Natural killer cell (primary cell): ENCODE results near the gene CFAP20. TPM values are rescaled to one million over a fixed set of nuclear protein-coding genes. Genes with fewer than 3 reads are reported as not detected.
A peak's percentile ranks its signal among the peaks of the same experiment; 100 is the strongest.

Experiments used
- ATAC-seq, 3 donors: fragments of 150-1000 bp in 2 of 3; fragments of 200-7000 bp in 1 of 3; cut with Tn5 transposase; 1 replicate in 1 of 3; 2 replicates in 2 of 3; pipeline ENCODE4 v1.10.0; 2021; ENCODE audit warnings: mild to moderate bottlenecking in 2 of 3, moderate library complexity in 2 of 3
- DNase-seq, 2 donors: peaks; one replicate each; pipeline versions ENCODE4 v3.0.0 to v3.0.0-alpha.2; 2013 to 2021; ENCODE audit warnings: mixed read lengths in 1 of 2
- H3K27ac ChIP-seq: one replicate; pipeline ENCODE4 v1.5.1; 2013; ENCODE audit warnings: mild to moderate bottlenecking, low read length
- H3K27me3 ChIP-seq: one replicate; pipeline ENCODE4 v1.6.1; 2013; ENCODE audit warnings: low read length; ENCODE audit not compliant: control insufficient read depth, insufficient read depth
- H3K36me3 ChIP-seq: one replicate; pipeline ENCODE4 v1.6.1; 2013; ENCODE audit warnings: low read length; ENCODE audit not compliant: control insufficient read depth, insufficient read depth
- H3K4me1 ChIP-seq: one replicate; pipeline ENCODE4 v1.6.1; 2013; ENCODE audit warnings: low read length; ENCODE audit not compliant: control insufficient read depth, insufficient read depth
- H3K4me3 ChIP-seq: one replicate; pipeline ENCODE4 v1.5.1; 2013; ENCODE audit warnings: low read length
- H3K9me3 ChIP-seq: one replicate; pipeline ENCODE4 v1.6.1; 2013; ENCODE audit warnings: low read length; ENCODE audit not compliant: control insufficient read depth, insufficient read depth
- H3K27ac Mint-ChIP-seq, 2 donors: one replicate each; pipeline ENCODE4 v1.8.0; 2022; ENCODE audit warnings: mild to moderate bottlenecking in 2 of 2, mixed read lengths in 2 of 2, moderate library complexity in 1 of 2
- H3K27me3 Mint-ChIP-seq, 2 donors: one replicate each; pipeline ENCODE4 v1.8.0; 2022; ENCODE audit warnings: low read depth in 2 of 2, mixed read lengths in 2 of 2
- H3K36me3 Mint-ChIP-seq: one replicate; pipeline ENCODE4 v1.8.0; 2022; ENCODE audit warnings: mixed read lengths
- H3K4me1 Mint-ChIP-seq, 2 donors: one replicate each; pipeline ENCODE4 v1.8.0; 2022; ENCODE audit warnings: mixed read lengths in 2 of 2
- H3K4me3 Mint-ChIP-seq: one replicate; pipeline ENCODE4 v1.8.0; 2022; ENCODE audit warnings: mild to moderate bottlenecking, moderate library complexity, mixed read lengths
- H3K9me3 Mint-ChIP-seq, 2 donors: one replicate each; pipeline ENCODE4 v1.8.0; 2022; ENCODE audit warnings: mixed read lengths in 2 of 2
- CTCF ChIP-seq: fragments of 200-600 bp; IDR thresholded peaks from one replicate; pipeline ENCODE4 v1.8.0; 2022; ENCODE audit warnings: antibody characterized with exemption
- WGBS: methylation state at CpG from one replicate; pipeline ENCODE4 v1.1.7; 2013; ENCODE audit warnings: missing lambda C conversion rate; ENCODE audit not compliant: insufficient coverage; 5-methylcytosine and 5-hydroxymethylcytosine counted together
- intact Hi-C: fragments of 100-400 bp; cut with micrococcal nuclease; formaldehyde crosslinking; loops from one replicate; pipeline ENCODE4 v1.14.2; 2022
- total RNA-seq, 4 donors: library from RNA; stranded (reverse); fragments of 120-200 nt in 1 of 4; gene quantifications; one replicate each; pipeline versions ENCODE4 v1.2.3 to v1.2.4, GENCODE V29; 2013 to 2022

The CFAP20 gene
- total RNA-seq, 3 donors from 2014 or later (not counting 1 experiment from before 2014, with no cell fraction given): 57.9 to 137 (median 64.7) TPM

GRCh38 chr16:58170223-58170622 is 41.0 kb upstream of the CFAP20 start:
- Histone ChIP-seq H3K4me3 (no peak overlapping the region), H3K9me3 (no peaks in the 10 kb centered on the region), H3K27ac (no peak overlapping the region), H3K4me1 (no peaks in the 10 kb centered on the region), H3K36me3 (peaks cover 71% of the 10 kb centered on the region), H3K27me3 (no peaks in the 10 kb centered on the region)
- TF ChIP-seq CTCF: no peak
- DNase-seq: no peak
- Mint-ChIP-seq H3K27me3 (no peaks in the 10 kb centered on the region), H3K9me3 (no peaks in the 10 kb centered on the region), H3K4me3 (no peak overlapping the region), H3K27ac (peak overlapping the region in 1 of 2 donors; percentile 25), H3K4me1 (peaks cover 0 to 4% of the 10 kb centered on the region in 2 donors), H3K36me3 (peaks cover 32% of the 10 kb centered on the region)
- no peak for ATAC-seq
- intact Hi-C loops: no loop called here
- WGBS: 100% methylated on average over 1 of the region's 2 CpGs

GRCh38 chr16:58160855-58161254 is 31.7 kb upstream of the CFAP20 start:
- WGBS: 95% methylated on average over 3 of the region's 3 CpGs
- H3K36me3 Mint-ChIP-seq: peaks cover 32% of the 10 kb centered on the region

GRCh38 chr16:58158725-58159124 is 29.5 kb upstream of the CFAP20 start:
- H3K4me3 ChIP-seq: no peak overlapping the region
- H3K36me3 ChIP-seq: peaks cover 35% of the 10 kb centered on the region
- H3K4me1 Mint-ChIP-seq: peaks cover 7 to 15% of the 10 kb centered on the region in 2 donors
- H3K27me3 Mint-ChIP-seq: no peaks in the 10 kb centered on the region
- no peaks in the 10 kb centered on the region for H3K9me3 Mint-ChIP-seq
- peaks cover 3% of the 10 kb centered on the region for H3K4me1 ChIP-seq
- no peak overlapping the region for H3K4me3 Mint-ChIP-seq
- 100% methylated on average over 2 of the region's 3 CpGs for WGBS
- intact Hi-C loops: no loop called here
- peak overlapping the region in 1 of 2 donors; percentile 31 for H3K27ac Mint-ChIP-seq
- TF ChIP-seq CTCF: no peak
- DNase-seq (no peak), ATAC-seq (no peak)
- H3K27ac ChIP-seq: no peak overlapping the region
- no peaks in the 10 kb centered on the region for H3K27me3 ChIP-seq
- H3K9me3 ChIP-seq: no peaks in the 10 kb centered on the region
- peaks cover 11% of the 10 kb centered on the region for H3K36me3 Mint-ChIP-seq

More at GRCh38 chr16:58160855-58161254, 31.7 kb upstream of the CFAP20 start:
- DNase-seq (no peak), ATAC-seq (no peak)
- intact Hi-C loops: no loop called here
- Mint-ChIP-seq H3K27me3 (no peaks in the 10 kb centered on the region), H3K4me1 (peaks cover 3 to 4% of the 10 kb centered on the region in 2 donors), H3K4me3 (no peak overlapping the region), H3K27ac (peak overlapping the region in 1 of 2 donors; percentile 9), H3K9me3 (no peaks in the 10 kb centered on the region)
- Histone ChIP-seq H3K4me3 (no peak overlapping the region), H3K4me1 (peaks cover 3% of the 10 kb centered on the region), H3K36me3 (peaks cover 57% of the 10 kb centered on the region), H3K9me3 (no peaks in the 10 kb centered on the region), H3K27ac (no peak overlapping the region), H3K27me3 (no peaks in the 10 kb centered on the region)
- TF ChIP-seq CTCF: no peak

- Mint-ChIP-seq H3K27ac (peak overlapping the region in 1 of 2 donors; percentile 31), H3K4me1 (peaks cover 7 to 15% of the 10 kb centered on the region in 2 donors), H3K27me3 (no peaks in the 10 kb centered on the region), H3K4me3 (no peak overlapping the region), H3K36me3 (peaks cover 4% of the 10 kb centered on the region), H3K9me3 (no peaks in the 10 kb centered on the region)
- Histone ChIP-seq H3K9me3 (no peaks in the 10 kb centered on the region), H3K4me3 (no peak overlapping the region), H3K27ac (no peak overlapping the region), H3K36me3 (peaks cover 29% of the 10 kb centered on the region), H3K4me1 (peaks cover 3% of the 10 kb centered on the region), H3K27me3 (no peaks in the 10 kb centered on the region)
- intact Hi-C loops: no loop called here
- TF ChIP-seq CTCF: no peak
- DNase-seq (no peak), ATAC-seq (no peak)
- WGBS: 89% methylated on average over 29 of the region's 29 CpGs
Observed at GRCh38 chr16:58157951-58158540, 28.9 kb upstream of the CFAP20 start.
